NB4 (cell line): ENCODE data around the gene POLR1B.

Source experiments
- MYC ChIP-seq: IDR thresholded peaks from 2 replicates; pipeline ENCODE4 v1.6.1; 2011; ENCODE audit warnings: low read depth, low read length
- POLR2A ChIP-seq: IDR thresholded peaks from 2 replicates; pipeline ENCODE4 v1.6.1; 2011; ENCODE audit warnings: mild to moderate bottlenecking; ENCODE audit not compliant: insufficient read length; ENCODE audit errors: extremely low read depth
- TF ChIP-seq, protein P1 (sequence below): IDR thresholded peaks from one replicate; pipeline ENCODE4 v1.5.1; 2012; ENCODE audit warnings: low read depth, low read length
- TF ChIP-seq, protein P2 (sequence below): IDR thresholded peaks from 2 replicates; pipeline ENCODE4 v1.6.1; 2011; ENCODE audit warnings: low read depth, low read length

GRCh38 chr2:112625474-112626114, 83.3 kb downstream of the POLR1B start:
- TF ChIP-seq, protein P1, sequence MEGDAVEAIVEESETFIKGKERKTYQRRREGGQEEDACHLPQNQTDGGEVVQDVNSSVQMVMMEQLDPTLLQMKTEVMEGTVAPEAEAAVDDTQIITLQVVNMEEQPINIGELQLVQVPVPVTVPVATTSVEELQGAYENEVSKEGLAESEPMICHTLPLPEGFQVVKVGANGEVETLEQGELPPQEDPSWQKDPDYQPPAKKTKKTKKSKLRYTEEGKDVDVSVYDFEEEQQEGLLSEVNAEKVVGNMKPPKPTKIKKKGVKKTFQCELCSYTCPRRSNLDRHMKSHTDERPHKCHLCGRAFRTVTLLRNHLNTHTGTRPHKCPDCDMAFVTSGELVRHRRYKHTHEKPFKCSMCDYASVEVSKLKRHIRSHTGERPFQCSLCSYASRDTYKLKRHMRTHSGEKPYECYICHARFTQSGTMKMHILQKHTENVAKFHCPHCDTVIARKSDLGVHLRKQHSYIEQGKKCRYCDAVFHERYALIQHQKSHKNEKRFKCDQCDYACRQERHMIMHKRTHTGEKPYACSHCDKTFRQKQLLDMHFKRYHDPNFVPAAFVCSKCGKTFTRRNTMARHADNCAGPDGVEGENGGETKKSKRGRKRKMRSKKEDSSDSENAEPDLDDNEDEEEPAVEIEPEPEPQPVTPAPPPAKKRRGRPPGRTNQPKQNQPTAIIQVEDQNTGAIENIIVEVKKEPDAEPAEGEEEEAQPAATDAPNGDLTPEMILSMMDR, result no peak
- no peak for TF ChIP-seq MYC
- no peak for TF ChIP-seq POLR2A
- TF ChIP-seq, protein P2, sequence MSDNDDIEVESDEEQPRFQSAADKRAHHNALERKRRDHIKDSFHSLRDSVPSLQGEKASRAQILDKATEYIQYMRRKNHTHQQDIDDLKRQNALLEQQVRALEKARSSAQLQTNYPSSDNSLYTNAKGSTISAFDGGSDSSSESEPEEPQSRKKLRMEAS, result no peak
